ENCODE data around the gene CNPY3.

DNA sequence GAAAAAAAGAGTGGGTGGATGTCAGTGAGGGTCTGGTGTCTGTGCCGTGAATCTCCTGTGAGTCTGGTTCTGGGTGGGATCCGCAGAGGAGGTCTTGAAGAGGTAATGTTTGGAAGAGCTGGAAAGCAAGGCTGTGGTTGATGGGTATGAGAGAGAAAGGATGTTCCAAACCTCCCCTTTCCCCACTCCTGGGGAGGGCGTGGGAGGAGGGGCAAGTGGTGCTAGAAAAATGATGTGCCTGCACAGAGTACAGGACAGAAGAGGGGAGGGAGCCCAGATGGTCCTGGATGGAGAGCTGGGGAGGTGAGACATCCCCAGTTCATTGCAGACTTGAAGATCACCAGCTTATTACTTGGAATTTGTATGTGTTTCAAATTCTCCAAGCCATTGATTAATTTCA is 3.1 kb downstream of the CNPY3 start:
- TF ChIP-seq POLR2A (IDR thresholded peaks at IDR 0.05) (no peak), POLR2AphosphoS5 (IDR thresholded peaks at IDR 0.05) (no peak)
- TF ChIP-seq, protein P1, sequence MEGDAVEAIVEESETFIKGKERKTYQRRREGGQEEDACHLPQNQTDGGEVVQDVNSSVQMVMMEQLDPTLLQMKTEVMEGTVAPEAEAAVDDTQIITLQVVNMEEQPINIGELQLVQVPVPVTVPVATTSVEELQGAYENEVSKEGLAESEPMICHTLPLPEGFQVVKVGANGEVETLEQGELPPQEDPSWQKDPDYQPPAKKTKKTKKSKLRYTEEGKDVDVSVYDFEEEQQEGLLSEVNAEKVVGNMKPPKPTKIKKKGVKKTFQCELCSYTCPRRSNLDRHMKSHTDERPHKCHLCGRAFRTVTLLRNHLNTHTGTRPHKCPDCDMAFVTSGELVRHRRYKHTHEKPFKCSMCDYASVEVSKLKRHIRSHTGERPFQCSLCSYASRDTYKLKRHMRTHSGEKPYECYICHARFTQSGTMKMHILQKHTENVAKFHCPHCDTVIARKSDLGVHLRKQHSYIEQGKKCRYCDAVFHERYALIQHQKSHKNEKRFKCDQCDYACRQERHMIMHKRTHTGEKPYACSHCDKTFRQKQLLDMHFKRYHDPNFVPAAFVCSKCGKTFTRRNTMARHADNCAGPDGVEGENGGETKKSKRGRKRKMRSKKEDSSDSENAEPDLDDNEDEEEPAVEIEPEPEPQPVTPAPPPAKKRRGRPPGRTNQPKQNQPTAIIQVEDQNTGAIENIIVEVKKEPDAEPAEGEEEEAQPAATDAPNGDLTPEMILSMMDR (IDR thresholded peaks at IDR 0.05): no peak

Data from stomach (tissue), 4 donors.